NCI-H128 (cell line): ENCODE data around the gene NGF.

Experiments
- DNase-seq: peaks from one replicate; lab custom pipeline; 2025; ENCODE audit not compliant: unreplicated experiment; lab: John Stamatoyannopoulos, UW

The NGF gene

GRCh38 chr1:115337276-115337632 lies 795 bp downstream of the NGF start:
- no peak for DNase-seq

- no peak for DNase-seq
Observed at GRCh38 chr1:115336741-115337140, 1.3 kb downstream of the NGF start.

DNA sequence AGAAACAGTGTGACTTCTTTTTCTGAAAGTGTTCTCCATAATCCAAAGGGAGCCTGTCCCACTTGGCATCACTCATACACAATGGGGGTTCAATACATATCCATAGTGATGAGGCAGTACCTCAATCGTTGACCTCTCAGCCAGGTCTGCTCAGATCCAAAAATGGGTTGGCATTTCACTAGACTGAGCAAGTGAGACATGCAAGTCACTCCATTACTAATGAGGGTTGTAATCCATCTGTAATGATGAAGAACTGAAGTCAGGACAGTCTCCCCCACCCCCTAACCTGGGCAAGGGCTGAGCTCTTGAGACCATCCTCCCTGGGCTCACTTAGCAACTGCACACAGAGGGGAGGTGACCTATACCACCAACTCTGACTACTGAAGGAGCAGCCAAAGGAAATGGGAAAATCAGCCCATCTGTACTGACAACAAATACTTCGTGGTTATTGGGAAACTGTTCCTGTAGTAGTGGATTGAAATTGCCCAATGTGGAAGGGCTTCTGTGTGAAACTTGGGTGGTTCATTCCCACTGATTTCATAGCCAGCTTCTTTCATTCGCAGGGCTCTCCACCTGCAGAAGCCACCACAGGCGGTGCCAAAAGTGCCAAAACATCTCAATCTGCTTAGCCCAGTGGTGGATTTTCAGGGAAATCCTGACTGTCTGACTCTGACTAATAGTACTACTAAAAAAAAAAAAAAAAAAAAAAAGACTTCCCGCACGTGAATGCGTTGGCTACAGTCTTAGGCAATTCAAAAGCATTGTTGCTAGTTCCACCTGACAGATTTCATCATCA lies 5.0 kb downstream of the NGF start:
- no peak for DNase-seq

DNA sequence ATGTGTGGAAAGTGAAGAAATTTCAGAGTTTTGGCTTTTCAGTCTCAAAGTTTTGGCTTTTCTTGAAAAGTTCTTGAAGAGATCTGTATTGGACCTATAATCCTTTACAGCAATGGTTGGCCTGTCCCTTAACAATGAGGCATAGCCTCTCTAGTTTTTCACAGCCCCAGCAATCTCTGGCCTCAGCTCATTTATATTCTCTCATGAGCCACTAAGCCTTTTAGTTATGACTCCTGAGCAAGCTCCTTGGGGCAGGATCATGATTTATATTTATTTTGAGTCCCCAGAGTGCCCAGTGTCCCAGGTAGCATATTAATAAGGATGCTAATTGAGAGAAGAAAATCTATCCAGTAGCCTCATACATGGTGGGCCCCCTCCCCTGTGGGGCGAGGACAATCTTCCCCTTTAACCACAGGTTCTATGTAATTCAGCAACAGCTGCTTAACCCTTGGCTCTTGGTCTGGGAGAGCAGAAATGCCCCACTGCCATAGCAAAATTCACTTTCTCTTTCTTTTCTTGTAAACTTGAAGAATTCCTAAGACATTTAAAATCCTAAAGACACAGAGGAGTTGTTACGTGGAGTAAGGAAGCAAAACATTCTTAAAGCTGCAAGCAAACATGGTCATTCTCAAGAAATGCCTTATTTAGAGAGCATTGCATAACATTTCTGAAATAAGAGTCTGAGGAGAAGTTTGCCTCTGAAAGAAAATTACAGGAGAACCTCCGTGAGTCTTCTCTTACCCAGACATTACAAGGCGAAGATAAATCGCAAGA lies 6.3 kb downstream of the NGF start:
- DNase-seq = no peak

DNA sequence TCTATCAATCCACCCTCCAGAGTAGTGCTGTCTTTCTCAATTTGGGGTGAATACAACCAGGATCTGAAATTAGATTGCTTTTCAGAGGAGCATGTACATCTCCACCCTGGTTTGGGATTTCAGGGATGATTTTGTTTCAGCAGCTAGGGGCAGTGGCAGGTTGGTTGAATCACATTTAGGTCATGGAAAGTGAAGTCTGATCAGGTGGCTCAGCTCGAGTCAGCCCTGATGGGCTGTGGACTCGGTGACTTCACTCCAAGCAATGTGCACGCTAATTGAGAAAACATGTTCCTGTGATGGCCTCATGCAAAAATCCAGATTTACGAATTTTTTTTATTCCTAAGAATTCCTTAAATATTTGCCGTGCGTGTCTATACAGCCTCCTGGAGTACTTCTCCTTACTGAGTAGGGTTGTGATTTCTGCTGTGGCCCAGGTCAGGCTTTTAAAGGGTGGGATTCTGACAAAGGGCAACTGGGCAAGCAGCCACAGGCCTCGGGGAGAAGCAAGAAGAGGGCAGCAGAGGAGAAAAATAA lies 7.5 kb downstream of the NGF start:
- no peak for DNase-seq

- DNase-seq = no peak
Observed at GRCh38 chr1:115329965-115330364, 8.1 kb downstream of the NGF start.

DNA sequence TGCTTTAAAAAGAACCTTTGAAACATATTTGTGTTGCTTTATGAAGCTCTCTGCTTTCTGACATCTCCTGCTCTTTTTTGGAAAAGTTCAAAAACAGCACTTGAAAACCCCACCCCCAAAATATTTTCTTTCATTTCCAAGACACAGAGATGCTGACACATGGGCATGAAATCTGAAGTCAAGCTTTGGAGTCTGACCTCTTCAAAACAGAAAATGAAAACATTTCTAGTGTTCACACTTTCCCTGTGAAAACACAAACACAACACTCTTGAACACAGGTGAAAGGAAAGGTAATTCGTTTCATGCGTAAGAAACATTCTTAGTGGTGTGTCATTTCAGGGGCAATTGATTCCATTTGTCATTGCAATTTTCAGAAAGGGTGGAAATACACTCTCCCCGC lies 10.8 kb downstream of the NGF start:
- no peak for DNase-seq

DNA sequence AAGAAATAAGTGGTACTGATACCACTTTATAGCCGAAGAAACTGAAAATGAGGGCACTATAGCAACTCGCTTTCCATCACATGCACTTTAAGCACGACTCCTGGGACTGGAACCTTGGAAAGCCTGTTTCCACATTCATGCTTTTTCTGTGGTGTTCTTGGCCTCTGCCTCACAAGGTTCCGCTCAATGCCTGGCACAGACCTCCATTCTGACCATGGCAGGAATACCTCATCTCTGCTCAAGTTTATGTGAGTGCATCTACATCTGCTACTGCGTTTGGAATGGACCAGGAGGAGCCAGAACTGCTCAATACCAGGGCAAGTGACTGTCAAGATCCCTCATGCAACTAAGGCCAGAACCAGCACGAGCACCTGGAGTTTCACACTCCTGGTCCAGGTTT lies 11.6 kb downstream of the NGF start:
- DNase-seq = no peak

GRCh38 chr1:115325874-115326273 lies 12.2 kb downstream of the NGF start:
- DNase-seq = no peak

GRCh38 chr1:115324649-115325420 lies 13.2 kb downstream of the NGF start:
- DNase-seq = no peak

DNA sequence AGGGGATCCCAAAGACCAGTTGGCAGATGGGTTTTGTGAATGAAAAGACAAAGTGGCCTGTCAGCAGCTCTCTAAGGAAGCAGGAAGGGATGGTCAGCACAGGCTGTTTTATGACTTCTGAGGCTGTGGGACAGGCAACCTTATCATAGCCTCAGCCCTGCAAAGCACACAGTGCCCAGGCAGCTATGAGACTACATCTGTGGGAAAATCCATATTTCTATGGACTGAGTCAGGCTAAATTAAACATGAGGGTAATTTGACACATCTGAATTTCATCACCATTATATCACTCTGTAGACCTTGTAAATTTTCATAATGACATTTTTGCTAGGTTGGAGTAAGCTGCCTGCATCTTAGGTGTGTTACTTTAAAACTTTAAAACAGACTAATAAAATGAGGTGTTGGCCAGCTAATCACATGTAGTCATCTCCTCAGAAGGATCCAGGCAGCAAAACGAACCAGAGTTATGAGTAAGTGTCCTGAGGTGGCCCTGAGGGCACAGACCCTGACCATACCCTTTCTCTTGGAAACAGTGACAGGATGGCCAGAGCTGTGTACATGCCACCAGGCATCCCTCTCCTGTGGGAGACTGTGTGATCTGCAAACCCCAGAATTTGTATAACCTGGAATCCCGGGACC lies 14.6 kb downstream of the NGF start:
- no peak for DNase-seq

- no peak for DNase-seq
Observed at GRCh38 chr1:115322631-115323030, 15.4 kb downstream of the NGF start.

DNA sequence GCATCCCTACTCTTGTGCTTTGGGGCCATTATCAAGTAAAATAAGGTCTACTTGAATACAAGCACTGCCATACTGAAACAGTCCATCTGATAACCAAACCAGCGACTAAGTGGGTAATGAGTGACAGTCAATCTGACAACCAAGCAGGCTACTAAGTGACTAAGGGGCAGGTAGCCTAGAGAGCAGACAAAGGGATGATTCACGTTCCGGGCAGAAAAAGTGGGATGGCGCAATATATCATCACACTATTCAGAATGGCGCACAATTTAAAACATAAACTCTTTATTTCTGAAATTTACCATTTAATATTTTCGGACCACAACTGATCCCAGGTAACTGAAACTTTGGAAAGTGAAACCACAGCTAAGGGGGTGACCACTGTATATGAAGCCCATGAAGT lies 17.7 kb downstream of the NGF start:
- no peak for DNase-seq

- DNase-seq = no peak
Observed at GRCh38 chr1:115319706-115320105, 18.3 kb downstream of the NGF start.

DNA sequence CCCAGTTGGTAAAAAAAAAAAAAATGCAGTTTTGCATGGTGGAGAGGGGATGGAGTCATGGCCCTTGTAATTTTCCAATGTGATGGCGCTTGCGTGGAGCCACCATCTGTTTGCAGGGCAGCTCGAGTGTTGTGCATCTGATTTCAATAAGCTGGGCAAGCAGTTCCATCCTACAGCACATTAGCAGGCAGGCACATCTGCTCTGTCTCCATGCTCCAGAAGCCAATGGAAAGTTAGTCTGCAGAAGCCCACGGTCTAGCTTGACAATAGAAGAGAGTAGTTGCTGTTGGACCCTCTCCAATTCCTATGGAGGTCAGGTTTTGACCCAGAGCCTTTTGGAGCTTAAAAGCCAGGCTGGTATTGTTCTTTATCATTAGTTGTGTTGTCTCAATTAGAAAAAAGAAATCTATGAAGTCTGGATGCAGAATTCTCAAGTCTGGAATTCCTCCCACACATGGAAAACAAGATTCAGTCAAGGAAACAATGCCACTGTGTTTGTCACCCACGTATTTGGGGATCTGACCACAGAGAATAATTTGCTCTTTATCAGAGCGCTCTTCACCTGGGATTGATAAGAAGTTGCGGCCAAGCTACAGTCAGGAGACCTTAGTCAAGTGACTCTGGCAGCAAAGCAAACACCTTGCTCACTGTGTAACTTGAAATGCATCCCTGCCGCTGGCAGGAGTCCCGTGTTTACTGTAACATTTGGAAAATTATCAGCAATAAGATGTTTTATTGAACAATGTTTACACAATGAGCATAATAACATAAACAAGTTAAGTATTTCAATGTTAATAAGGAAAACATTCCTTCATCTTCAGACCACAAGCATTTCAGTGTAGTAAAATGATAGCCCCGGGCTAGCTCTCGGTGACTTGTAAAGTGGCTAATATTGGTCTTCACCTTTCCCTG lies 20.7 kb downstream of the NGF start:
- DNase-seq = no peak

DNA sequence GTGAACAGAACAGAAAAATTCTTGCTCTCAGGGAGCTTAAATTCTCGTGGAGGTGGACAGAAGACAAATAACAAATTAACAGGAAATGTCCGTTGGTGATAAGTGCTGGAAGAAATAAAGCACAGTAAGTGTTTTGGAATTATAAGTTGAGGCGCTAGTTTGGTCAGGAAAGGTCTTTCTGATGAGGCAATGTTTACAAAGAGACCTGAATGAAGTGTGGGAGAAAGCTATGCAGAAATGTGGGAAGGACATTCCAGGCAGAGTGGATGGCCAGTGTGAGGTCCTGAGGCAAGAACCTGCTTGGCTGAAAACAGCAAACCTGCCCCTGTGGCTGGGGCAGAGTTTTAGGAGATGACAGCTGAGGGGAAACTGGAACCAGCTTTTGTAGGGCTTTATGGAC lies 23.3 kb downstream of the NGF start:
- no peak for DNase-seq

DNA sequence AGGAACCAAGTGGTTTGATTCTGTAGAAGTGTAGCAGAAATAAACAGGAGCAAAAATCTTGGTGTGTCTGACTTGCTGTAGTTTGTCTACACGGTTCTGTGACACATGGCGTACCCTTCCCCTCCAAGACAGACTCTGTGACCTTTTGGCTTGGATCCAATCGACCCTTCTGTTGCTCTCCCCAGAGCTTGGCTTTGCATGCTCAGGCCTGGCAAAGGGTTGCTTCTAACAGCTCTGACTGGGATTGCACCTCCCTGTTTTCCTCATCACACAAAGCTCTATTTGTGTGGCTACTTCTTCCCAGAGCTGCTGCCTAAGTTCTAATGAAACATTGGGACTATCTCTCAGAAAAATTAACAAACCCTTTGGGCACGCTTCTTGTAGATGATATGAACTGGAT lies 24.0 kb downstream of the NGF start:
- no peak for DNase-seq

DNA sequence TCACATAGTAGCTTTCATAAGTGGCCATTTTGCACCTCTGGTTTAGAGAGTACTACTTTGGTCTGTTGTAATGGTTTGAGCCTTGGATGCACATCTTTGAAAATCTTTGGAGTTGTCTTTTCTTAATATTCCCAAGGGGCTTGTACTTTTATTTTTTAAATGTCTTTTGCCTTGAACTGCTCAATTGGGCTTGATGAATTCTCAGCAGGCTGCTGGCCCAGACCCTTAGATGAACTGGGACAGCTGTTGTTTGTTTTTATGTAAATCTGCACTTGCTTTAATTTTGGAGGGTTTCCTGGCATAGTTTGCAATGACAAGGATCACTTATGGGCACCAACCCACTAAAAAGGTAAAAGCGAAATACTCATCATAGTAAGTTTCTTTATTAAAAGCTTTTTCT lies 24.9 kb downstream of the NGF start:
- DNase-seq = no peak

GRCh38 chr1:115312742-115313141 lies 25.3 kb downstream of the NGF start:
- no peak for DNase-seq

DNA sequence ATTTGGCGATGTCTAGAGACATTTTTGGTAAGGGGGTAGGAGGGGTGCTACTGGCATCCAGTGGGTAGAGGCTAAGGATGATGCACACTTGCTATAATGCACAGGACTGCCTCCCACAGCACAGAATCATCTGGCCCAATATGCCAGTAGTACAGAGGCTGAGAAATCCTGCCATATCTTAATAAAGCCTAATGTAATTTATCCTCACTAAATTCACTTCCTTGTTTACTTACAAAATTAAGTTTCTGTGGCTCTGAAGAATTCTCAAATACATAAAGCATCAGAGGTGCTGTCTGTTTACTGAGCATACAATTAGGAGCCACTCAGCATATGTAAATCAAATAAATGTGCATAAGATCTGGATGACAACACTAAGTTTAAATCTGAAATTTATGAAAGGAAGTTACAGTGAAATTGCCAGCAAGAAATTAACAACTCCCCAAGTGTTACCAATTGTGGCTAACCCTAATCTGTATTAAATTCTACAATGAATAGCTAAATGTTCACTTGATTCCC lies 26.5 kb downstream of the NGF start:
- DNase-seq = no peak
